Measurements from ENCODE around the gene ZNF438. TPM values are rescaled to one million over a fixed set of nuclear protein-coding genes. Genes with fewer than 3 reads are reported as not detected.

Gene ZNF438
- total RNA-seq, 1 experiment from 2014 or later: 0.83 TPM

- Histone ChIP-seq H2BK12ac (ENCODE audit: insufficient read length, low read depth, low read length) (no peak overlapping the region), H3K27ac (ENCODE audit: insufficient read length, low read depth, low read length) (no peak overlapping the region), H4K91ac (ENCODE audit: insufficient read length, low read depth, low read length) (no peak overlapping the region), H3K9ac (ENCODE audit: extremely low read depth, insufficient read length, low read length) (no peak overlapping the region), H2AK5ac (ENCODE audit: insufficient read length, low read length) (no peak overlapping the region), H3K4me1 (ENCODE audit: insufficient read depth, low read length) (no peaks in the 10 kb centered on the region; the same call in 1 of the 2 replicates), H4K20me1 (ENCODE audit: control insufficient read depth, insufficient read depth, insufficient read length) (no peaks in the 10 kb centered on the region), H3K23ac (ENCODE audit: insufficient read length, low read depth, low read length) (no peak overlapping the region), H3K9me3 (ENCODE audit: control insufficient read depth, low read depth, low read length) (no peaks in the 10 kb centered on the region), H3K4me2 (ENCODE audit: insufficient read depth, insufficient read length, low read length) (no peak overlapping the region), H3K23me2 (ENCODE audit: insufficient read length, low read depth, low read length, poor library complexity, severe bottlenecking) (no peaks in the 10 kb centered on the region), H3T11ph (ENCODE audit: low read length) (no peak overlapping the region), H3K4ac (ENCODE audit: low read depth, low read length) (no peak overlapping the region), H2BK120ac (ENCODE audit: low read depth, low read length, poor library complexity, severe bottlenecking) (no peak overlapping the region), H4K8ac (replicated peaks; ENCODE audit: insufficient read length, low read depth, low read length) (no peak overlapping the region), H2BK15ac (ENCODE audit: low read depth, low read length) (no peak overlapping the region), H2BK20ac (ENCODE audit: low read depth, low read length, poor library complexity, severe bottlenecking) (no peak overlapping the region), H3K14ac (ENCODE audit: insufficient read depth, low read length) (no peak overlapping the region), H4K5ac (ENCODE audit: insufficient read length, low read depth, low read length) (no peak overlapping the region), H3K79me1 (ENCODE audit: insufficient read depth, low read depth, low read length, poor library complexity, severe bottlenecking) (no peaks in the 10 kb centered on the region), H3K27me3 (ENCODE audit: insufficient read depth, low read length) (no peaks in the 10 kb centered on the region), H3K56ac (ENCODE audit: insufficient read length, low read depth, low read length) (no peak overlapping the region), H3K79me2 (ENCODE audit: insufficient read depth, low read length) (no peaks in the 10 kb centered on the region), H2AFZ (ENCODE audit: low read length) (no peak overlapping the region), H3K18ac (ENCODE audit: insufficient read length, low read depth, low read length) (no peak overlapping the region), H2BK5ac (ENCODE audit: insufficient read length, low read length) (no peak overlapping the region)
- WGBS (ENCODE audit: extremely low coverage, insufficient read length, low lambda C conversion rate): no CpG with 5 or more reads among the region's 4 CpGs
- no peaks in the 10 kb centered on the region for H3K9me3 Mint-ChIP-seq
- H3K4me1 Mint-ChIP-seq: peaks cover 12 to 13% of the 10 kb centered on the region in 2 experiments
- H3K4me3 Mint-ChIP-seq: no peak overlapping the region
- H3K27ac Mint-ChIP-seq: no peak overlapping the region
- peaks cover under 1% of the 10 kb centered on the region for H3K27me3 Mint-ChIP-seq (ENCODE audit: low read depth)
- no peak for DNase-seq
- TF ChIP-seq CTCF (conservative IDR thresholded peaks at IDR 0.05): no peak
- no peaks in the 10 kb centered on the region for H3K36me3 Mint-ChIP-seq (ENCODE audit: insufficient read depth in 1 of 3, low read depth in 3 of 3)
These were observed 177.0 kb downstream of the ZNF438 start for GRCh38 chr10:30854656-30855055.
